GM12873 (cell line): ENCODE measurements around the gene OTOG.

Experiments used
- CTCF ChIP-seq: IDR thresholded peaks from 2 replicates; pipeline ENCODE4 v1.5.1; 2012; ENCODE audit warnings: low read depth, mild to moderate bottlenecking, moderate library complexity, low read length, control low read depth; ENCODE audit not compliant: insufficient read depth; ENCODE audit errors: missing control alignments

Gene OTOG

GRCh38 chr11:17637901-17638300 is 90.8 kb downstream of the OTOG start:
- no peak for TF ChIP-seq CTCF

GRCh38 chr11:17638311-17638710 is 91.3 kb downstream of the OTOG start:
- no peak for TF ChIP-seq CTCF

- no peak for TF ChIP-seq CTCF
Measured at GRCh38 chr11:17639091-17639490, 92.0 kb downstream of the OTOG start.

- no peak for TF ChIP-seq CTCF
Measured at GRCh38 chr11:17639781-17640180, 92.7 kb downstream of the OTOG start.

- TF ChIP-seq CTCF: no peak
Measured at GRCh38 chr11:17640493-17641164, 93.6 kb downstream of the OTOG start.

GRCh38 chr11:17641792-17642350 is 94.8 kb downstream of the OTOG start:
- TF ChIP-seq CTCF: no peak

- no peak for TF ChIP-seq CTCF
Measured at GRCh38 chr11:17642370-17642769, 95.3 kb downstream of the OTOG start.
